DMS 273 (cell line): ENCODE measurements around the gene CFAP99.
"Not testable (repeated sequence)": the region's sequence is repeated elsewhere in the genome, so short reads cannot be mapped to it uniquely, and the experiment has no call there.

Experiments used
- DNase-seq: peaks from one replicate; lab custom pipeline; 2025; ENCODE audit not compliant: unreplicated experiment; lab: John Stamatoyannopoulos, UW

Gene CFAP99

GRCh38 chr4:2465032-2465431 lies 46.3 kb downstream of the CFAP99 start:
- no peak for DNase-seq

- DNase-seq = not testable (repeated sequence)
These were observed 46.8 kb downstream of the CFAP99 start for GRCh38 chr4:2465544-2465943.

- DNase-seq = peak; percentile 96
These were observed 49.9 kb downstream of the CFAP99 start, which contains the start of gene RNF4 for GRCh38 chr4:2468456-2469191. RNF4 (plus strand) TSS chr4:2469106; CDS start chr4:2490494, 21,388 bp downstream.

- DNase-seq = peak; percentile 67
These were observed 50.6 kb downstream of the CFAP99 start for GRCh38 chr4:2469192-2469984.

GRCh38 chr4:2470791-2471190 lies 52.0 kb downstream of the CFAP99 start:
- DNase-seq = no peak

- DNase-seq = no peak
These were observed 53.4 kb downstream of the CFAP99 start for GRCh38 chr4:2472187-2472586.

- no peak for DNase-seq
These were observed 59.5 kb downstream of the CFAP99 start for GRCh38 chr4:2478229-2478628.

GRCh38 chr4:2480649-2481048 lies 61.9 kb downstream of the CFAP99 start:
- DNase-seq = no peak

- no peak for DNase-seq
These were observed 63.4 kb downstream of the CFAP99 start for GRCh38 chr4:2482192-2482591.

GRCh38 chr4:2482693-2483092 lies 63.9 kb downstream of the CFAP99 start:
- no peak for DNase-seq

- no peak for DNase-seq
These were observed 64.5 kb downstream of the CFAP99 start for GRCh38 chr4:2483237-2483636.

- no peak for DNase-seq
These were observed 65.4 kb downstream of the CFAP99 start for GRCh38 chr4:2484185-2484584.

GRCh38 chr4:2484993-2485392 lies 66.2 kb downstream of the CFAP99 start:
- DNase-seq = no peak

- DNase-seq = no peak
These were observed 67.2 kb downstream of the CFAP99 start for GRCh38 chr4:2485956-2486355.

- DNase-seq = no peak
These were observed 68.2 kb downstream of the CFAP99 start for GRCh38 chr4:2486981-2487380.

GRCh38 chr4:2487632-2488031 lies 68.9 kb downstream of the CFAP99 start:
- no peak for DNase-seq

GRCh38 chr4:2489081-2489805 lies 70.5 kb downstream of the CFAP99 start:
- DNase-seq = no peak

GRCh38 chr4:2489841-2490552 lies 71.2 kb downstream of the CFAP99 start:
- no peak for DNase-seq

- DNase-seq = no peak
These were observed 74.2 kb downstream of the CFAP99 start for GRCh38 chr4:2492970-2493369.

GRCh38 chr4:2494992-2495391 lies 76.2 kb downstream of the CFAP99 start:
- no peak for DNase-seq

GRCh38 chr4:2497324-2497723 lies 78.6 kb downstream of the CFAP99 start:
- DNase-seq = no peak
